Ishikawa (cell line): Measurements from ENCODE around the gene MAP1B.

Experiments used
- CEBPB ChIP-seq: IDR thresholded peaks from 2 replicates; pipeline ENCODE4 v1.6.1; 2012
- CREB1 ChIP-seq: IDR thresholded peaks from 2 replicates; pipeline ENCODE4 v1.6.1; 2012; ENCODE audit warnings: low read depth
- EGR1 ChIP-seq: IDR thresholded peaks from 2 replicates; pipeline ENCODE4 v1.6.1; 2012
- EP300 ChIP-seq: IDR thresholded peaks from 2 replicates; pipeline ENCODE4 v1.6.1; 2012; ENCODE audit warnings: borderline replicate concordance
- FOXM1 ChIP-seq: IDR thresholded peaks from 2 replicates; pipeline ENCODE4 v1.6.1; 2012; ENCODE audit warnings: low read depth, borderline replicate concordance
- MAX ChIP-seq: IDR thresholded peaks from 2 replicates; pipeline ENCODE4 v1.6.1; 2012
- NFIC ChIP-seq: IDR thresholded peaks from 2 replicates; pipeline ENCODE4 v1.6.1; 2012
- RAD21 ChIP-seq: IDR thresholded peaks from 2 replicates; pipeline ENCODE4 v1.6.1; 2012; ENCODE audit warnings: low read depth
- REST ChIP-seq: IDR thresholded peaks from 2 replicates; pipeline ENCODE4 v1.6.1; 2012; ENCODE audit warnings: low read depth, mild to moderate bottlenecking
- TAF1 ChIP-seq: IDR thresholded peaks from 2 replicates; pipeline ENCODE4 v1.6.1; 2012; ENCODE audit warnings: low read depth, mild to moderate bottlenecking
- TCF12 ChIP-seq: IDR thresholded peaks from 2 replicates; pipeline ENCODE4 v1.6.1; 2012; ENCODE audit warnings: low read depth
- TEAD4 ChIP-seq: IDR thresholded peaks from 2 replicates; pipeline ENCODE4 v1.6.1; 2012
- USF1 ChIP-seq: IDR thresholded peaks from 2 replicates; pipeline ENCODE4 v1.6.1; 2012
- YY1 ChIP-seq: IDR thresholded peaks from 2 replicates; pipeline ENCODE4 v1.6.1; 2012; ENCODE audit warnings: low read depth
- ZBTB7A ChIP-seq: IDR thresholded peaks from 2 replicates; pipeline ENCODE4 v1.6.1; 2012; ENCODE audit warnings: low read depth

The MAP1B gene

GRCh38 chr5:72234265-72234700, 127.0 kb downstream of the MAP1B start:
- no peak for TF ChIP-seq REST
- TF ChIP-seq EP300: no peak
- TF ChIP-seq CEBPB: no peak
- TF ChIP-seq ZBTB7A: no peak
- no peak for TF ChIP-seq USF1
- TF ChIP-seq EGR1: no peak
- TF ChIP-seq CREB1: no peak
- no peak for TF ChIP-seq YY1

- TF ChIP-seq USF1 (no peak), ZBTB7A (no peak), CREB1 (no peak), TEAD4 (no peak), REST (no peak), NFIC (no peak), CEBPB (no peak), EGR1 (no peak), TCF12 (no peak), FOXM1 (no peak), TAF1 (no peak), MAX (no peak), RAD21 (no peak), YY1 (no peak), EP300 (no peak)
These were observed 127.6 kb downstream of the MAP1B start for GRCh38 chr5:72234868-72235267.

- TF ChIP-seq EP300: no peak
- TF ChIP-seq TEAD4: no peak
- no peak for TF ChIP-seq MAX
- TF ChIP-seq CEBPB: no peak
These were observed 128.4 kb downstream of the MAP1B start for GRCh38 chr5:72235725-72236124.

- TF ChIP-seq REST (no peak), USF1 (no peak), MAX (no peak), CEBPB (no peak), ZBTB7A (no peak), YY1 (no peak), EGR1 (no peak), EP300 (no peak)
These were observed 130.1 kb downstream of the MAP1B start for GRCh38 chr5:72237415-72237814.

- no peak for TF ChIP-seq TCF12
- no peak for TF ChIP-seq NFIC
- TF ChIP-seq EGR1: no peak
- no peak for TF ChIP-seq YY1
These were observed 130.6 kb downstream of the MAP1B start for GRCh38 chr5:72237879-72238278.
